Measurements from ENCODE around the gene TSPYL1.

The TSPYL1 gene

DNA sequence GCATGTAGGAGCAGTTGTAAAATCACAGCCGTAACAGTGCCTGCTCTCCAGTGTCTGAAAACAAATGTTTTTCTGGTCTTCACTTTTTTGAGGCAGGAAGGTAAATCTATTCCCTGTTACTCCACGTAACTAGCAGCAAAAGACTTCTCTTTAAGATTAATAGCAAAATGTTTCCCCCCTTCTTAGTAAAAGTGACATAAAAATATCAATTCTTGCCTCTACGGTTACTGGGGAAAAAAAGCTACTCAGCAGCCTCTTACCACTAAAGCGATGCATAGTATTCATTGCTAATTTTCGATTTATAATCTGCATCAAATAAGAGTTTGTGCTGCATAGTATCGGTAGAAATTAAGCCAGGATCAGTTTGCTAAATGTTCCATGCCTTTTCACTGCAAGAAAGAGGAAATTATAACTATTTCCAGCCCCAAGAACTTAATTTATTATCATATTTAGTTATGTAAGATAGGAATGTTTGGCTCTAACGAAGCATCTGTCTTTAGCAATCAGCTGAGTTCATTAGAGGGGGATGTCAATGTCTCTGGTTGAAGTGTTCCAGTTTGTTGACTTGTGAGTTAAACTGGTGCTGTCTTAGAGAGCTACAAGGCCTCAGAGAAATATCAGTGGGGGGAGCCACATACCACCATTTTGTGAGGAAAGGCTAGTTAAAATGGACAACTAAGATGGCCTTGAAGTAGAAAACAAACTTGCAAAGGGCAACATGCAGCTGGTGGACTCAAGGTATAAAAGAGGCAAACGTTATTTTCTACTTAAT, 617 bp upstream of the TSPYL1 start:
- no peak for TF ChIP-seq GATA2 (IDR thresholded peaks at IDR 0.05; ENCODE audit: low read depth, low read length)
- TF ChIP-seq GATA3 (IDR thresholded peaks at IDR 0.05; ENCODE audit: low read depth, low read length): no peak

DNA sequence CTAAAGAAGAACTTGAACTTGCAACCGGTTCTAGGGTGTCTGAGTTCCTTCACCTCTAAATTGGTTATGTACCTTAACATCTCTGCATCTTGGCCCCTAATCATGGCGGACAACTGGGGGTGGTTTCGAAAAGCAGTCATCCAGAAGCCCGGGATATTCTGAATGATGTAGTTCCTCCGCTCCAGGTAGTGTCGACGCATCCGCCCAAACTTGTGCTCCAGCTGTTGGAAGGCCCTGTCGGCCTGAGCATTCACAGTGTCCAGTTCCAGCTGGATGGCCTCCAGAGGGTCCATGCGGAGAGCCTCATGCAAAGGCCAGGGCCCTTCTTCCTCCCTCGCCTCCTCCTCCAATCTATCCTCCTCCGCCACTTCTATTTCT, 887 bp downstream of the TSPYL1 start:
- TF ChIP-seq GATA3 (IDR thresholded peaks at IDR 0.05; ENCODE audit: low read depth, low read length) (no peak), GATA2 (IDR thresholded peaks at IDR 0.05; ENCODE audit: low read depth, low read length) (no peak)

DNA sequence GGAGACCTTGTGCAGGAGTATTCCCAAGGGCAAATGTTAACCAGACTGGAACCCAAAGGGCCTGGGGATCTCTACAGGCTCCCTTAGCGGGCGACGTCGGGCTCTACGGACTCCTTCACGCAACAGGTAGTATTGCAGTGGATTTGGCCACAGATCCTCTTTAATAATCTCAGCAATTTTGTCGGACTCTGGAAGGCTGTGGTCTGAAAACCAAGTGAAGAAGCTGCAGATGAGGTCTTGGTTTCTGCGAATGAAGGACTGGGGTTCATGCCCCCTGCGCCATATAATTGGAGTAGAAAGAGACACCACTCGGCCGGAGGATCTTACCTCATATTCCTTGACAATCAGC, 1.3 kb downstream of the TSPYL1 start:
- no peak for TF ChIP-seq GATA2 (IDR thresholded peaks at IDR 0.05; ENCODE audit: low read depth, low read length)
- no peak for TF ChIP-seq GATA3 (IDR thresholded peaks at IDR 0.05; ENCODE audit: low read depth, low read length)

DNA sequence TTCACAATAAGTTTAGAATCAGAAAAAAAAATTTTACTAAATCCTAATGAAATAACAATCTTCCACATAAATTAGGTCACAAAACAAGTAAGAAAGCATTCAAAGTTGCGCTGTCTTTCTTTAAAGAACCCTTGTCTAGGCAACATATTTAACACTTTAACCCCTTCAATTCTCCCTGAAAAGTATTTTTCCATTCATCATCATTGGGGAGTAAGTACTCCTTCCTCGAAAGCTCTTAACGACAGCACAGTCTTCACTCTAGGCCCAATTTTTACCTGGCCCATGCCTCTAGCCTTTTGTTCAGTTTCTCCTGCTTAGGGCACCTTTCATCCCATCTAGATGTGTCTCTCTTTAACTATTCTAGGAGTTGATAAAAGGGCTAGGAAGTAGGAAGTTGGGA, 2.6 kb downstream of the TSPYL1 start:
- TF ChIP-seq GATA2 (IDR thresholded peaks at IDR 0.05; ENCODE audit: low read depth, low read length) (no peak), GATA3 (IDR thresholded peaks at IDR 0.05; ENCODE audit: low read depth, low read length) (no peak)

DNA sequence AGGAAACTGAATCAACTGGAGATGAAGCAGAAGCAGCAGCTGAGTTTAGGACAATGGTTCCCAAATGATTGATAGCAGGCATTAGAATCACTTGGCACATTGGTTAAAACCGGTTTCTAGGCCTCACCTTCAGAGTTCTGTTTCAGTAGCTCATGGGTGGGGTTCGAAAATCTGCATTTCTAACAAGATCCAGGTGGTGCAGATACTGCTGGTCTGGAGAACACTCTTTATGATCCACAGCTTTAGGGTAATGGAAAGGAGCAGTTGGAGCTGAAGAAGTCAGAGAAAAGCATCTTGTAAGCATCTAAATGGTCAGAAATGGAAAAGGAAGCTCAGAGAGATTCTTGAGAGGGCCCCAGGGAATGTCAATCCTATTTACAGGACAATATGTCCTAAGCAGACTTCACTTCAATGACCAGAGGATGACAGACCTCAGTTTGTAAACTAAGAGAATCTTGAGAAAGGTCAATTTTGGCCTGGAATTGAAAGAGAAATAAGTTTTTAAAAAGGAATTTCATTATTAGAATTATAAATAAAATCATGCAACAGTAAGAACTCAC, 8.5 kb downstream of the TSPYL1 start:
- TF ChIP-seq GATA3 (IDR thresholded peaks at IDR 0.05; ENCODE audit: low read depth, low read length) (no peak), GATA2 (IDR thresholded peaks at IDR 0.05; ENCODE audit: low read depth, low read length) (no peak)

DNA sequence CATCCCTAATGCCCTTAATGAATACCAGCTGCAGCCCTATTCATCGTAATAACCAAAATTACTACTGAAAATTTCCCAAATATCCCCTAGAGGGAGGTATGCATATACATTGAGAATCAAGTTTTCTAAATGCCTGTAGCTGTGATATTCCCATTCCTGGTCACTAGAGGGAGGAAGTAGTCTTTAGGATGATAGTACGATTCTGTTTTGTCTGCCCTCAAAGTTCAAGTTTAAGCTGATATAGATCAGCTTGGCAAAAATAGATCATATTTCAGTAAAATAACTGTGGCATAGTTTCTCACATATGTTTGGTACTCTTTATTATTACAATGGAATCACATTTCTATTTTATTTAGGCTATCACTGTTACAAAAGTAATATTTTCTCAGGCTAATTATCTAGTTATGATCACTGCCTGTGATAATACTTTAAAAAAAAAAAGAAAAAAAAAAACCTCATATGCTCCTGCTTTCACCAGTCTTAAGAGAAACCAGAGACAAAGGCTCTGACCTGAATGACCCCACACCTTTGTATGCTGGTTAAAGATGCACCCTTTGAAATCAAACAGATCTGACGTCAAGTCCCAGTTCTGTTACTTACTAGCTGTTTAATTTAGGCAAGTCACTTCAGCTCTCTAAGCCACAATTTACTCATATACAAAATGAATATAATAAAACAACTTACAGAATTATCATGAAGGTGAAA, 11.0 kb downstream of the TSPYL1 start:
- TF ChIP-seq GATA3 (IDR thresholded peaks at IDR 0.05; ENCODE audit: low read depth, low read length) (peak; percentile 65), GATA2 (IDR thresholded peaks at IDR 0.05; ENCODE audit: low read depth, low read length) (0 out of 2 replicates have a peak, but pooled peaks have one; percentile 45)

DNA sequence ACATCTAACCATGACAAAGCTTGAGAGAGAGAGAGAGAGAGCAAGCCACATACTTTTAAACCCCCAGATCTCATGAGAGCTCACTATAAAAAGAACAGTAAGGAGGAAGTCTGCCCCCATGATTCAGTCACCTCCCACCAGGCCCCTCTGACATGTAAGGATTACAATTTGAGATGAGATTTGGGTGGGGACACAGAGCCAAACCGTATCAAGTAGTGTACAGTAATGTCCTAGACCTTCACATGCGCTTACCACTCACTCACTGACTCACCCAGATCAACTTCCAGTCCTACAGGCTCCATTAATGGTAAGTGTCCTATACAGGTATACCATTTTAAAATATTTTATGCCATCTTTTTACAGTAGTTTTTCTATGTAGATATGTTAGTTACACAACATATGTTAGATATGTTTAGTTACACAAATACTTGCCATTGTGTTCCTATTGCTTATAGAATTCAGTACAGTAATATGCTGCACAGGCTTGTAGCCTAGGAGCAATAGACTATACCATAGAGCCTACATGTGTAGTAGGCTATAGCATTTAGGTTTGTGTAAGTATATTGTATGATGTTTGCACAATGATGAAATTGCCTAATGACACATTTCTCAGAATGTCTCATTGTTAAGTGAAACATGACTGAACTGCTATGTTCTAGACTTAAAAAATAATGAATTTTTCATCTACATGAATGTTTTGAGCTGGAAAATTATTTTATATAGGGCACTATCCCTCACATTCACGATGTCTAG, 11.7 kb downstream of the TSPYL1 start:
- TF ChIP-seq GATA2 (IDR thresholded peaks at IDR 0.05; ENCODE audit: low read depth, low read length) (no peak), GATA3 (IDR thresholded peaks at IDR 0.05; ENCODE audit: low read depth, low read length) (no peak)

DNA sequence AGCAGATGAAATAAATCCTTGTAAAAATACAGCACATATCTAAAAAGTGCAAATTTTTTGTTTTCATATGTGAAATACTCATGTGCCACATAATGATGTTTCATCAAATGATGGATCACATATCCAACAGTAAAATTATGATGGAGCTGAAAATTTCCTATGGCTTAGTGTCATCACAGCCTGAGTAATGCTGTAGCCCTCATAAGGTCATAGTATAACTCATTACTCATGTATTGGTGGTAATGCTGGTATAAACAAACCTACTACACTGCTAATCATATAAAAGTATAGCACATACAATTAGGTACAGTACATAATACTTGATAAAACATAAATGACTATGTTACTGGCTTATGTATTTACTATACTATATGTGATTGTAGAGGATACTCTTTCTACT, 12.9 kb downstream of the TSPYL1 start:
- TF ChIP-seq GATA3 (IDR thresholded peaks at IDR 0.05; ENCODE audit: low read depth, low read length) (no peak), GATA2 (IDR thresholded peaks at IDR 0.05; ENCODE audit: low read depth, low read length) (no peak)

DNA sequence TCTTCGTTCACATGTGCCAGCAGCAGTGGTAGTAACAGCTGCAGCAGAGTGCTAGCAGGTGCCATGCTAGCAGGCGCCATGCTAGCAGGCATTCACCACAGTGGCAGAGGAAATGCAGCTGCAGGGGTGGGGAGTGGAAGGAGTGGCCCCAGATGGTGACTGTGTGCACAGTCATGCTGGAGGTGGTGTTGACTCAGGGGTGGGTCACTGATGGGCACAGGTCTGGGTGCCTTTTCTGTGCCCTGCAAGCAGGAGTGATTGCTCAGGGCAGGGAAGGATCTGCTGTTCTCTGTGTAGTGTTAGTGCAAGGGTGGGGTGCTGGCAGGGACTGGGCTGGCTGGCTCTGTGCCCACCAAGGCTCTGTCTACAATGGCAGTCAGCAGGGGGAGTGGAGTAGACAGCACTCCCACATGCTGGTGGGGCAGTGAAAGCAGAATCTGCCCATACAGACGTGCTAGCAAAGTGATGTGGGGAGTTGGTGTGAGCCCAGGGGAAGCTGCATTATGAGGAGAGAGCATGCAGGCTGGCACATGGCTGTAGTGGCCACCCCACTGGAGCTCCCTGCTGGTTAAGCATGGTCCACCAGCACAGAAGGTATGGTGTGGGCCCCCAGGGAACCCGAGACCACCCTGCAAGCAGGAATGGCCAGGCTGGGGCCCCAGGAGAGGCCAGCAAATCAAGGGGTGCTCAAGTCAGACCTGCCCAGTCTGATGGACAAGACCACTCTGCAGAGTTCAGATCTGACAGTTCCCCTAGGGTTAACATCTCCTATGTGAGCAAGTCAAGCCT, 14.5 kb downstream of the TSPYL1 start:
- TF ChIP-seq GATA3 (IDR thresholded peaks at IDR 0.05; ENCODE audit: low read depth, low read length): no peak
- TF ChIP-seq GATA2 (IDR thresholded peaks at IDR 0.05; ENCODE audit: low read depth, low read length): no peak

DNA sequence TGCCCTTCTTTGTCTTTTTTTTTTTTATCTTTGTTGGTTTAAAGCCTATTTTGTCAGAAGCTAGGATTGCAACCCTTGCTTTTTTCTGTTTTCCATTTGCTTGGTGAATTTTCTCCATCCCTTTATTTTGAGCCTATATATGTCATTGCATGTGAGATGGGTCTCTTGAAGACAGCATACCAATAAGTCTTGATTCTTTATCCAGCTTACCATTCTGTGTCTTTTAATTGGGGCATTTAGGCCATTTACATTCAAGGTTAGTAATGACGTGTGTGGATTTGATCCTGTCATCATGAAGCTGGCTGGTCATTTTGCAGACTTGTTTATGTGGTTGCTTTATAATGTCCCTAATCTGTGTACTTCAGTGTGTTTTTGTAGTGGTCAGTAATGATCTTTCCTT, 16.4 kb downstream of the TSPYL1 start:
- no peak for TF ChIP-seq GATA3 (IDR thresholded peaks at IDR 0.05; ENCODE audit: low read depth, low read length)
- no peak for TF ChIP-seq GATA2 (IDR thresholded peaks at IDR 0.05; ENCODE audit: low read depth, low read length)

DNA sequence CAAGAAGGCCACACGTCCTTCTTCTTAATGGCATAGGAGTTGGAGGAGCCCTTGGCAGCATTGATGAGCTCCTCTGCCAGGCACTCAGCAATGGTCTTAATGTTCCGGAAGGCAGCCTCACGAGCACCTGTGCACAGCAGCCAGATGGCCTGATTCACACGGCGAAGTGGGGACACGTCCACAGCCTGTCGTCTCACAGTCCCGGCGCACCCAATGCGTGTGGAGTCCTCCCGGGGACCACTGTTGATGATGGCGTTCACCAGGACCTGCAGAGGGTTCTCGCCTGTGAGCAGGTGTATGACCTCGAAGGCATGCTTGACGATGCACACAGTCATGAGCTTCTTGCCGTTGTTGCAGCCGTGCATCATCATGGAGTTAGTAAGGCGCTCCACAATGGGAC, 21.2 kb downstream of the TSPYL1 start:
- TF ChIP-seq GATA3 (IDR thresholded peaks at IDR 0.05; ENCODE audit: low read depth, low read length): no peak
- TF ChIP-seq GATA2 (IDR thresholded peaks at IDR 0.05; ENCODE audit: low read depth, low read length): no peak

DNA sequence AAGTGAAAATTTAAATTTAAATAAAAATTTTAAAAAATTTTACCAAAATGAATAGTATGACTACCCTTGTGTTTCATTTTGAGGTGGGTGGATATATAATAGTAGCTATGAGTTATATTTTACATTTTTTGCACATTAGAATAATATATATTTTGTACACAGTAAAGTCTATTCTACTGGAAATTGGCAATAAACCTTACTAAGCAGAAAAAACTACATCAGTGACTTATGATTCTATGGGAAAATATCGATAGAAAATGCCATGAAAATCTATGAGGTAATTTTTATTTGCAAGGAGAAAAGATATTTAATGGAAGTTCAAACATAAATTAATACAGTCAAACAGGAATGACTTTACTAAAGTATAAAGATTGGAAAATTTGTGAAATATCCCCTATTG, 23.0 kb downstream of the TSPYL1 start:
- TF ChIP-seq GATA3 (IDR thresholded peaks at IDR 0.05; ENCODE audit: low read depth, low read length) (no peak), GATA2 (IDR thresholded peaks at IDR 0.05; ENCODE audit: low read depth, low read length) (no peak)

DNA sequence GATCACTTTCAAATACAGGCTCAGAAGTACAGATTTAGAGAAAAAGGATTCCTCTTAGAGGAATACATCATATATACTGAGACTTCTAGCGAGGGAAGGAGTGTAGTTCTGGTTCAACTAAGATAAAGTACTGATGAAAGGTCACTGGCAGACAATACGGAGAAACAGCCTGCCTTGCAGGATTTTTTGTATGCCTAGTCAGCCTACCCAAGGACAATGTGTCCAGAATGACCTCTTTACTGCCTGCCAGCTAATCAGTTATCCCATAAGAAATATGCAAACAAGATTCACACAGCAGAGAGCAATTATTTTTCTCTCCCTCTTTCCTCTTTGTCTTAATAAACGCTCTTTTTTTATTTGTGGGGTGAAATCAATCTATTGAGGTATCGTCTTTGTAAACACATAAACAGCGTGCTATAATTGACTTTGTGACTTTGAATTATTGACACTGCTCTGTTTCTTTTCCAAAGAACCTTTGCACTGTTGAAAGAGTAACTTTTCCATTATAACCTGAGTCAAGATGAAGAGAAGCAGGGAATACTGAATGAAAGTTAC, 24.4 kb downstream of the TSPYL1 start:
- TF ChIP-seq GATA2 (IDR thresholded peaks at IDR 0.05; ENCODE audit: low read depth, low read length) (no peak), GATA3 (IDR thresholded peaks at IDR 0.05; ENCODE audit: low read depth, low read length) (no peak)
